ENCODE results near the gene SMIM29.

SMIM29 gene

DNA sequence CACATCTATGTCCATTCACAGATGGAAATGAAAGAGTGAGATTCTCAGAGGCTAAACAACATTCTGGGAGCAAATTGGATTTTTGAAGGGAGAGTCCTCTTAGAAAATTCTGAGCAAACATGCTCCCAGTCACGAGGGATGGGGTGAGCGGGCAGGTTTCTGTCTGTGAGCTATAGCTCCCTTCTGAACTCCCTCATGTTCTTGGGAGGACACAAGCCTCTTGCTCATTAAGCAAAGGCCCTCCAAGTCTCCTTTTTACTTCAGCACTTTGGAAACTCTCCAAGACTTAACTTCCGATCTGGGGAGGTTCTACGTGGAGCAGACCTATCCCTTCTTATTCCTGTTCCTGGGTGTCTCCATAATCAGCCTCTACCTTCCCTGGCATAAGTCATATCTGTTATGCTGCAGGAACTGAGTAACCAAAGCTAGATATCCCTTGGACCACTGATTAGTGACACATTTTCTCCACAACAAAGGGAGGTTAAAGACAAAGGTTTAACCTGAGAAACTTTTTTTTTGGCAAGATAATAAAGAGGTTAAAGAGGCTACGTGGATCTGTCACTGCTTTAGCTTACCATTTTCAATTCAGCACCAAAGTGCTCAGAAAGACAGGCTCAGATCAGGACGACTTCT, 33.0 kb upstream of the SMIM29 start:
- TF ChIP-seq, protein P1, sequence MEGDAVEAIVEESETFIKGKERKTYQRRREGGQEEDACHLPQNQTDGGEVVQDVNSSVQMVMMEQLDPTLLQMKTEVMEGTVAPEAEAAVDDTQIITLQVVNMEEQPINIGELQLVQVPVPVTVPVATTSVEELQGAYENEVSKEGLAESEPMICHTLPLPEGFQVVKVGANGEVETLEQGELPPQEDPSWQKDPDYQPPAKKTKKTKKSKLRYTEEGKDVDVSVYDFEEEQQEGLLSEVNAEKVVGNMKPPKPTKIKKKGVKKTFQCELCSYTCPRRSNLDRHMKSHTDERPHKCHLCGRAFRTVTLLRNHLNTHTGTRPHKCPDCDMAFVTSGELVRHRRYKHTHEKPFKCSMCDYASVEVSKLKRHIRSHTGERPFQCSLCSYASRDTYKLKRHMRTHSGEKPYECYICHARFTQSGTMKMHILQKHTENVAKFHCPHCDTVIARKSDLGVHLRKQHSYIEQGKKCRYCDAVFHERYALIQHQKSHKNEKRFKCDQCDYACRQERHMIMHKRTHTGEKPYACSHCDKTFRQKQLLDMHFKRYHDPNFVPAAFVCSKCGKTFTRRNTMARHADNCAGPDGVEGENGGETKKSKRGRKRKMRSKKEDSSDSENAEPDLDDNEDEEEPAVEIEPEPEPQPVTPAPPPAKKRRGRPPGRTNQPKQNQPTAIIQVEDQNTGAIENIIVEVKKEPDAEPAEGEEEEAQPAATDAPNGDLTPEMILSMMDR (IDR thresholded peaks at IDR 0.05): no peak

DNA sequence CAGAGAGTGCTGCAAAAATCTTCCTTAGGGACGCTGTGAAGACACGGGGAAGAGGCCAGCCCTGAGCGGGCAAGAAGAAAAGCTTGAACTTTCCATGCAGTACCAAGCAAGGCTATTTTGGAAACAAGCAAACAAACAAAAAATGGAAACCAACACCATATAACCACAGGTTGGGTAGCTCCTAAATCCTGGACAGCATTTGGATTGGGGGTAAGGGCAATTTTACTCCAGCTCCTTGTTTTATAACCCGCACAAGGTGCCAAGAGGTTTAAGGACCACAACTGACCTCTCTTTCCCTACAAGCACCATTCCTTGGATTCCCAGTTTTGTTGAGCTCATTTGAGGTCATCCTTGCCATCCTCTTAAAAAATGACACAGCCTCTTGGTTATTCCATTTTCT, 31.4 kb upstream of the SMIM29 start:
- TF ChIP-seq, protein P1 (IDR thresholded peaks at IDR 0.05): no peak

DNA sequence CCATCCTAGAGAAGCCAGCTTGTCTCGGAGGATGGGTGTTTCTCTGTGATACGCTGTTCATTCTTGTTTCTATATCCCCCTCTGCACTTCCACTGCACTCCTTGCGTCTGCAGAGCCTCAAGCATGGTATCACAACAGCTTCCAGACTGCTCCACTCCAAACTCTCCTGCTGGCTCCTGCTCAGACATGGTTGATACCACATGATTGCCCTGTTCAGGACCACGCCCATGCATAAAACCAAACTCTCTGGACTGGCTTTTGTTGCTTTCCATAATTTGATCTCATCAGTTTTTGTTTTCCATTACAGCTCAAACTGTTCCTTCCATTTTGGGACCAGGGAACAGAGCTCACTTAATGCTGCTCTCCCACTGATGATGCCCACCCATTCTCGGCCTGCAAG, 30.0 kb upstream of the SMIM29 start:
- TF ChIP-seq, protein P1 (IDR thresholded peaks at IDR 0.05): no peak

DNA sequence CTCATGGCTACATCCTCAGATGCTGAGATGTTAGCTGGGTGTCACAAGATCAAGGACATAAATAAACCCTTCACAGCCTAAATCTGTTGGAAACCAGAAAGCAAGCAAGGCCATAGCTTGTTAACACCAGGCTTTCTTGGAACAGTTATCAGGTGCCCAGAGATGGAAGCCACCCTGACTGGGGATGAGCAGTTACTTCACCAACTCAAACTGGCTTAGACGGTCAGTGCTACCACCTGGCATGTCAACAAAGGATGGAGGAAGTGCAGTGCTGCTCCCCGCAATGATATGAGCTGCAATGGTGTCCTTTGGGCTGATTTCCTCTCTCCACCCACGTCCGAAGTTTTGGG, 28.9 kb upstream of the SMIM29 start:
- TF ChIP-seq, protein P1 (IDR thresholded peaks at IDR 0.05): no peak

DNA sequence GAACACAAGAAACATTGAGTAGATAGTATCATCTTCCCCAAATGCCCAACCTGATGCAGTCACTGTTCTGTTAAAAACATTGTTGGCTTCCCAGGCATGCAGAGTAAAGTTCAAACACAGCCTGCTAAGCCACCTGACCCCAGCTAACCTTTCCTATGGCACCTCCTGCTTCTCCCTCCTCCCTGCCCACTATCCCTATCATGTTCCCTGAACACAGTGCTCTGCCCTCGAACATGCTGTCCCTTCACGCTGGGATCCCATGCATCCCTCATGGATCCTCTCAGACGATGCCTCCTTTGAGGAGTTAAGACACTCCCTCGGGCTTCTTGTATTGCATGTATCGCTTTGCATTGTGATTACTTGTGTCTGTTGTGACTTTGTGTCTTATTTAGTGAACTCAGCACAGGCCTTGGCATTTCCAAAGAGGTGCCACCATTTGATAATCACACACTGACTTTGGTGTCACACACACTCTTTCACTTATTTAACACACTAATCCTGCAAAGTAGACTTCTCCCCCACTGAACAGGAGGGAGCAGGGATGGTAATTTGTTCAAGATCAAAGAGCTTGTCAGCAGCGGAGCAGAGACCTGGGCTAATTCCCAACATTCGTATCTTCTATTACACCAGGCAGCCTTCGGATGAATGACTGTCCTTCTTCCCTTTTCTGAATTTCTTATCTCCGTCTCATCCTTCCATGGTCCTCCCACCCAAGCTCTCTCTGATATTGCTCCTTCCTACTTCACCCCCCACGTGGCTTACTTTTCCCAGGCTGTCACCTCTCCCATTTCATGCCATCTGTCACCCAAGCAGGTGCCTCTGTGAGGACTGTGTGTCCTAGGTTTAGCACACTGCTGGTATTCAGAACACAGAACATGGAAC, 28.3 kb upstream of the SMIM29 start:
- TF ChIP-seq, protein P1 (IDR thresholded peaks at IDR 0.05): no peak

DNA sequence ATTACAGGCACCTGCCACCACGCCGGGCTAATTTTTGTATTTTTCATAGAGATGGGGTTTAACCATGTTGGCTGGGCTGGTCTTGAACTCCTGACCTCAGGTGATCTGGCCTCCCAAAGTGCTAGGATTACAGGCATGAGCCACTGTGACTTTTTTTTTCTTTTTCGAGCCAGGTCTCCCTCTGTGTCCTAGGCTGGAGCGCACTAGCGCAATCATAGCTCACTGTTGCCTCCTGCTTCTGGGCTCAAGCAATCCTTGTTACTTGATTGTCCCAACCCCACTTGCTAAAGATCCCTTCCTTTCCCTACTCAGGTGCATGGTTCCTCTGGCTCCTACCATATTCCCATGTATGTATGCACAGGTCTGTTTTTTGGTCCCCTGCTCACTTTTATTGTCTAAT, 27.4 kb upstream of the SMIM29 start:
- TF ChIP-seq, protein P1 (IDR thresholded peaks at IDR 0.05): no peak

DNA sequence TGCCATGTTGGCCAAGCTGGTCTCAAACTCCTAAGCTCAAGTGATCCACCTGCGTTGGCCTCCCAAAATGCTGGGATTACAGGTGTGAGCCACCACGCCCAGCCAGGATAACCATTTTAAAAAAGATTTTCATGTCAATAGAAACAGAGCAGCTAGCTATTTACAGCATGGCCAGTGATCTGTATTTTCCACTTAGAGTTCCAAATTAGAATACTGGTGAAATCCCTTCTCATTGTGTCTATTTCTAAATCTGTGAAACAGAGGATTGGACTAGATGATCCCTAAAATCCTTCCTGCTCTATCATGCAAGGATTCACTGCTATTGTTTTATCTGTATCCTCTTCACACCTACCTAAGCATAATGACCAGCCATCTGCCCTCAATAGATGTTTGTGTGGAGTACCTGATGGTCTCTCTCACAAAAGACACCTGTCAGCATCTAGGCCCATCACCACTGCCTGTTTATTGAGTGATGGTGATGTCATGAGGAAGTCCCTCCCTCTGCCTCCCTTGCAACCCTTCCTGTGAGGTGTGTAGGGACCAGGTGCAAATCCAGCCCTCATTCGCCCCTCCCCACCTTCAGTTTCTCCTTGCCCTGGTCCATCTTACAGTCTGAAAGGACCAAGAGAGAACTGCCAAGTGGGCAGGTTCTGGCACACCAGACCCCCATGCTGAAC, 26.5 kb upstream of the SMIM29 start:
- TF ChIP-seq, protein P1 (IDR thresholded peaks at IDR 0.05): no peak
